Liver (tissue), 9 donors: ENCODE results near the gene FCRL5. TPM values are rescaled to one million over a fixed set of nuclear protein-coding genes. Genes with fewer than 3 reads are reported as not detected.

Source experiments
- DNase-seq: peaks from one replicate; pipeline ENCODE4 v3.0.0-alpha.2; 2017; ENCODE audit warnings: low spot score
- H3K27ac ChIP-seq, 2 donors: one replicate each; pipeline ENCODE4 v1.7.0; 2013; ENCODE audit warnings: inconsistent platforms in 2 of 2, low read length in 2 of 2, control low read depth in 1 of 2, low read depth in 1 of 2, mild to moderate bottlenecking in 1 of 2
- H3K27me3 ChIP-seq, 4 donors: one replicate each; pipeline versions ENCODE4 v1.6.1 to v1.7.0; 2013; ENCODE audit warnings: low read length in 3 of 4, inconsistent platforms in 1 of 4, mild to moderate bottlenecking in 1 of 4, moderate library complexity in 1 of 4; ENCODE audit not compliant: control insufficient read depth in 4 of 4, insufficient read depth in 4 of 4
- H3K36me3 ChIP-seq, 4 donors: one replicate each; pipeline versions ENCODE4 v1.6.1 to v1.7.0; 2013; ENCODE audit warnings: low read length in 3 of 4, mild to moderate bottlenecking in 3 of 4, low read depth in 1 of 4, moderate library complexity in 1 of 4; ENCODE audit not compliant: control insufficient read depth in 4 of 4, insufficient read depth in 3 of 4
- H3K4me1 ChIP-seq, 4 donors: one replicate each; pipeline versions ENCODE4 v1.6.1 to v1.7.0; 2013; ENCODE audit warnings: low read length in 3 of 4, mild to moderate bottlenecking in 3 of 4, moderate library complexity in 1 of 4; ENCODE audit not compliant: control insufficient read depth in 4 of 4, insufficient read depth in 4 of 4
- H3K4me3 ChIP-seq, 3 donors: one replicate each; pipeline versions ENCODE4 v1.6.1 to v1.7.0; 2013; ENCODE audit warnings: low read length in 3 of 3, control low read depth in 1 of 3, low read depth in 1 of 3, mild to moderate bottlenecking in 1 of 3
- H3K9ac ChIP-seq, 2 donors: one replicate each; pipeline ENCODE4 v1.7.0; 2013; ENCODE audit warnings: low read length in 2 of 2, mild to moderate bottlenecking in 2 of 2, moderate library complexity in 2 of 2, control low read depth in 1 of 2, low read depth in 1 of 2
- H3K9me3 ChIP-seq, 4 donors: one replicate each; pipeline versions ENCODE4 v1.6.1 to v1.7.0; 2013; ENCODE audit warnings: low read length in 3 of 4; ENCODE audit not compliant: control insufficient read depth in 4 of 4
- FOXA2 ChIP-seq: IDR thresholded peaks from 2 replicates; pipeline ENCODE4 v1.6.1; 2016; ENCODE audit warnings: antibody characterized with exemption
- GABPA ChIP-seq, 2 donors: IDR thresholded peaks in 1 of 2; conservative IDR thresholded peaks in 1 of 2; 2 replicates each; pipeline ENCODE4 v1.6.1; 2016; ENCODE audit warnings: antibody characterized with exemption in 2 of 2, mild to moderate bottlenecking in 1 of 2, moderate library complexity in 1 of 2
- HNF4G ChIP-seq: IDR thresholded peaks from 2 replicates; pipeline ENCODE4 v1.6.1; 2016; ENCODE audit warnings: antibody characterized with exemption
- JUND ChIP-seq, 2 donors: IDR thresholded peaks; 2 replicates each; pipeline ENCODE4 v1.6.1; 2016; ENCODE audit warnings: antibody characterized with exemption in 2 of 2
- RAD21 ChIP-seq, 2 donors: IDR thresholded peaks; 2 replicates each; pipeline ENCODE4 v1.6.1; 2016; ENCODE audit warnings: antibody characterized with exemption in 2 of 2, mild to moderate bottlenecking in 2 of 2
- SP1 ChIP-seq: IDR thresholded peaks from 2 replicates; pipeline ENCODE4 v1.6.1; 2018; ENCODE audit warnings: antibody characterized with exemption, mild to moderate bottlenecking
- TAF1 ChIP-seq: conservative IDR thresholded peaks from 2 replicates; pipeline ENCODE4 v1.6.1; 2016; ENCODE audit warnings: antibody characterized with exemption, mild to moderate bottlenecking
- YY1 ChIP-seq: IDR thresholded peaks from 2 replicates; pipeline ENCODE4 v1.6.1; 2016; ENCODE audit warnings: antibody characterized with exemption, mild to moderate bottlenecking
- WGBS: extraction: QIAGEN DNeasy Blood & Tissue Kit; methylation state at CpG from one replicate; pipeline ENCODE4 v1.1.7; 2013; 5-methylcytosine and 5-hydroxymethylcytosine counted together
- polyA plus RNA-seq, 2 donors: library from polyadenylated mRNA; stranded (reverse) in 1 of 2; unstranded in 1 of 2; fragments of 200-250 nt in 1 of 2; fragments of >200 nt in 1 of 2; fragmentation: Nextera tagmentation in 1 of 2; extraction: Ambion mirVana in 1 of 2; gene quantifications; one replicate each; pipeline versions ENCODE4 v1.2.1 to v1.2.3, GENCODE V29; 2013 to 2015
- total RNA-seq, 2 donors: library from RNA; depleted of rRNA; stranded (reverse); fragments of >200 nt; gene quantifications; one replicate each; pipeline ENCODE4 v1.2.3, GENCODE V29; 2014
- TF ChIP-seq, protein P1 (sequence below): IDR thresholded peaks from 2 replicates; pipeline ENCODE4 v1.6.1; 2016; ENCODE audit warnings: antibody characterized with exemption
- TF ChIP-seq, protein P2 (sequence below): IDR thresholded peaks from 2 replicates; pipeline ENCODE4 v1.6.1; 2016; ENCODE audit warnings: antibody characterized with exemption, mild to moderate bottlenecking
- TF ChIP-seq, protein P3 (sequence below): IDR thresholded peaks from 2 replicates; pipeline ENCODE4 v1.6.1; 2016; ENCODE audit warnings: antibody characterized with exemption
- donor health status: healthy.
- donor health status: healthy.
- donor health status: healthy.
- donor health status: healthy.
- donor health status: healthy.

Gene FCRL5
- total and polyA plus RNA-seq, 4 donors, result 0.10 to 0.72 (median 0.52) TPM

DNA sequence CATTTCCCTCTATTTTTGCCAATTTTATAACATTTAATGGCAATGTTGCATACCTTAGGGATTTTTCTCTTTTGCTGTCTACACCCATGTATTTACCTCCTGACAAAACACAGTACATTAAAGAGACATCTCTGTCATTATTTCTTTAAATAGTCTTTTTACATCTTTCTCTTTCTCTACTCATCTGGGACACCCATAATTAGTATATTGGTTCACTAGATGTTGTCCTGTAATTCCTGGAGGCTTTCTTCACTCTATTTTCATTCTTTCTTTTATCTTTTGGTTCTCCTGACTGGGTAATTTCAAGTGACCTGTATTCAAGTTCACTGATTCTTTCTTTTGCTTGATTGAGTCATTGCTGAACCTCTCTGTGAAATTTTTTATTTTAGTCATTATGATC lies 74.3 kb downstream of the FCRL5 start:
- no peak for DNase-seq
- Histone ChIP-seq H3K4me3 (no peak overlapping the region), H3K9ac (no peak overlapping the region), H3K4me1 (no peaks in the 10 kb centered on the region), H3K36me3 (no peaks in the 10 kb centered on the region), H3K27me3 (peaks cover 0 to 2% (median 0%) of the 10 kb centered on the region in 4 donors), H3K27ac (no peak overlapping the region), H3K9me3 (no peaks in the 10 kb centered on the region)
- no peak for TF ChIP-seq FOXA2
- no peak for TF ChIP-seq JUND (IDR thresholded peaks at IDR 0.05)
- TF ChIP-seq, protein P1, sequence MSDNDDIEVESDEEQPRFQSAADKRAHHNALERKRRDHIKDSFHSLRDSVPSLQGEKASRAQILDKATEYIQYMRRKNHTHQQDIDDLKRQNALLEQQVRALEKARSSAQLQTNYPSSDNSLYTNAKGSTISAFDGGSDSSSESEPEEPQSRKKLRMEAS, result no peak
- no peak for TF ChIP-seq GABPA (IDR thresholded peaks at IDR 0.05 in 1 of 2, conservative IDR thresholded peaks at IDR 0.05 in 1 of 2)
- TF ChIP-seq, protein P2, sequence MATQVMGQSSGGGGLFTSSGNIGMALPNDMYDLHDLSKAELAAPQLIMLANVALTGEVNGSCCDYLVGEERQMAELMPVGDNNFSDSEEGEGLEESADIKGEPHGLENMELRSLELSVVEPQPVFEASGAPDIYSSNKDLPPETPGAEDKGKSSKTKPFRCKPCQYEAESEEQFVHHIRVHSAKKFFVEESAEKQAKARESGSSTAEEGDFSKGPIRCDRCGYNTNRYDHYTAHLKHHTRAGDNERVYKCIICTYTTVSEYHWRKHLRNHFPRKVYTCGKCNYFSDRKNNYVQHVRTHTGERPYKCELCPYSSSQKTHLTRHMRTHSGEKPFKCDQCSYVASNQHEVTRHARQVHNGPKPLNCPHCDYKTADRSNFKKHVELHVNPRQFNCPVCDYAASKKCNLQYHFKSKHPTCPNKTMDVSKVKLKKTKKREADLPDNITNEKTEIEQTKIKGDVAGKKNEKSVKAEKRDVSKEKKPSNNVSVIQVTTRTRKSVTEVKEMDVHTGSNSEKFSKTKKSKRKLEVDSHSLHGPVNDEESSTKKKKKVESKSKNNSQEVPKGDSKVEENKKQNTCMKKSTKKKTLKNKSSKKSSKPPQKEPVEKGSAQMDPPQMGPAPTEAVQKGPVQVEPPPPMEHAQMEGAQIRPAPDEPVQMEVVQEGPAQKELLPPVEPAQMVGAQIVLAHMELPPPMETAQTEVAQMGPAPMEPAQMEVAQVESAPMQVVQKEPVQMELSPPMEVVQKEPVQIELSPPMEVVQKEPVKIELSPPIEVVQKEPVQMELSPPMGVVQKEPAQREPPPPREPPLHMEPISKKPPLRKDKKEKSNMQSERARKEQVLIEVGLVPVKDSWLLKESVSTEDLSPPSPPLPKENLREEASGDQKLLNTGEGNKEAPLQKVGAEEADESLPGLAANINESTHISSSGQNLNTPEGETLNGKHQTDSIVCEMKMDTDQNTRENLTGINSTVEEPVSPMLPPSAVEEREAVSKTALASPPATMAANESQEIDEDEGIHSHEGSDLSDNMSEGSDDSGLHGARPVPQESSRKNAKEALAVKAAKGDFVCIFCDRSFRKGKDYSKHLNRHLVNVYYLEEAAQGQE, result no peak
- TF ChIP-seq, protein P3, sequence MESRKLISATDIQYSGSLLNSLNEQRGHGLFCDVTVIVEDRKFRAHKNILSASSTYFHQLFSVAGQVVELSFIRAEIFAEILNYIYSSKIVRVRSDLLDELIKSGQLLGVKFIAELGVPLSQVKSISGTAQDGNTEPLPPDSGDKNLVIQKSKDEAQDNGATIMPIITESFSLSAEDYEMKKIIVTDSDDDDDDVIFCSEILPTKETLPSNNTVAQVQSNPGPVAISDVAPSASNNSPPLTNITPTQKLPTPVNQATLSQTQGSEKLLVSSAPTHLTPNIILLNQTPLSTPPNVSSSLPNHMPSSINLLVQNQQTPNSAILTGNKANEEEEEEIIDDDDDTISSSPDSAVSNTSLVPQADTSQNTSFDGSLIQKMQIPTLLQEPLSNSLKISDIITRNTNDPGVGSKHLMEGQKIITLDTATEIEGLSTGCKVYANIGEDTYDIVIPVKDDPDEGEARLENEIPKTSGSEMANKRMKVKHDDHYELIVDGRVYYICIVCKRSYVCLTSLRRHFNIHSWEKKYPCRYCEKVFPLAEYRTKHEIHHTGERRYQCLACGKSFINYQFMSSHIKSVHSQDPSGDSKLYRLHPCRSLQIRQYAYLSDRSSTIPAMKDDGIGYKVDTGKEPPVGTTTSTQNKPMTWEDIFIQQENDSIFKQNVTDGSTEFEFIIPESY, result no peak
- TF ChIP-seq HNF4G, result no peak
- TF ChIP-seq YY1, result no peak

DNA sequence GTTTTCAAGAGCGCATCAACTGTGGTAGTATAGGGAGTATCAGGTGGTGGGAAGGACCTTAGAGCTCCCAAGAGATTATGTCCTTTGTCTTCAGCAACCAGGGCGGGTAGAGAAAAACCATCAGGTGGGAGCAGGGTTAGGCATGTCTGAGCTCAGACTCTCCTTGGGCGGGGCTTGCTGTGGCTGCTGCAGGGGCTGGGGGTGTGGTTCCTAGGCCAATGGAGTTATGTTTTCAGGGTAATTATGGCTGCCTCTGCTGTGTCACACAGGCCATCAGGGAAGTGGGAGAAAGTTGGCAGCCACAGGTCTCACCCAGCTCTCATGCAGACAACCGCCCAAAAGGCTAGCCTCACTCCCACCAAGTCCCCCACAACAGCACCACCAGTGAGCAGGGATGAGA lies 74.9 kb downstream of the FCRL5 start:
- peaks cover 0 to 3% (median 0%) of the 10 kb centered on the region in 4 donors for H3K27me3 ChIP-seq
- H3K9me3 ChIP-seq, result no peaks in the 10 kb centered on the region
- no peak overlapping the region for H3K27ac ChIP-seq
- TF ChIP-seq TAF1, result no peak
- TF ChIP-seq, protein P3, result no peak
- no peak for TF ChIP-seq SP1
- no peak for TF ChIP-seq RAD21 (IDR thresholded peaks at IDR 0.05)
- 96% methylated on average over 4 of the region's 4 CpGs for WGBS
- DNase-seq, result no peak
- H3K9ac ChIP-seq, result no peak overlapping the region
- no peaks in the 10 kb centered on the region for H3K36me3 ChIP-seq
- H3K4me1 ChIP-seq, result no peaks in the 10 kb centered on the region
- H3K4me3 ChIP-seq, result no peak overlapping the region
